ENCODE measurements around the gene SCN5A. TPM values are rescaled to one million over a fixed set of nuclear protein-coding genes. Genes with fewer than 3 reads are reported as not detected.

SCN5A gene
- total and polyA plus RNA-seq, 2 of the 13 experiments (the other 11 are each of a cell fraction or from before 2014, with no cell fraction given), result 0.22 TPM; not detected in 1

DNA sequence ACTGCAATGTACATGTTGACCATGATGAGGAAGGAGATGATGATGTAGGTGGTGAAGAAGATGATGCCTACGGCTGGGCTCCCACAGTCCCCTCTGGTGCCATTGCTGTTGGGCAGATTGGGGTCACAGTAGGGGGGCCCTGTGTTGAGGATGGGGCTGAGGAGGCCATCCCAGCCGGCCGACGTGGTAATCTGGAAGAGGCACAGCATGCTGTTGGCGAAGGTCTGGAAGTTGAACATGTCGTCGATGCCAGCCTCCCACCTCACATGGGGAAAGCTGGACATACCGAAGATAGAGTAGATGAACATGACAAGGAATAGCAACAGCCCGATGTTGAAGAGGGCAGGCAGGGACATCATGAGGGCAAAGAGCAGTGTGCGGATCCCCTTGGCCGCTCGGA lies 48.6 kb upstream of the SCN5A start:
- H3K79me2 ChIP-seq (ENCODE audit: insufficient read depth, low read length), result no peaks in the 10 kb centered on the region
- BruUV-seq (replicated peaks), result no TSS peak
- H3K4me1 ChIP-seq (ENCODE audit: insufficient read depth, low read length), result no peaks in the 10 kb centered on the region
- no peak overlapping the region for H3K27ac ChIP-seq (ENCODE audit: extremely low read length, insufficient read depth, low read length)
- 52% methylated on average over 10 of the region's 12 CpGs for WGBS (ENCODE audit: low lambda C conversion rate)
- no peaks in the 10 kb centered on the region for H3K9me3 ChIP-seq (ENCODE audit: low read length)
- no peak overlapping the region for H3K9ac ChIP-seq (ENCODE audit: insufficient read depth, low read depth, low read length)
- in situ Hi-C loops (cut with HindIII; ENCODE audit: extremely low pct_ligation_motif_present, low pct_unique_long_range_greater_than_20kb) (no loop called here), intact Hi-C loops (cut with micrococcal nuclease; ENCODE audit: unreplicated experiment) (no loop called here)
- TF ChIP-seq NFKBIZ (CRISPR knock-in tag; IDR thresholded peaks at IDR 0.05), result no peak
- no peak for TF ChIP-seq PAX8 (CRISPR knock-in tag; IDR thresholded peaks at IDR 0.05; ENCODE audit: borderline replicate concordance)
- DNase-seq (ENCODE audit: low spot score), result no peak
- FAIRE-seq, result no peak
- no peak overlapping the region for H2AFZ ChIP-seq (ENCODE audit: low read length)
- POLR2A ChIA-PET, result no interaction called here
- H3K4me2 ChIP-seq (ENCODE audit: low read depth, low read length), result no peak overlapping the region
- H3K27me3 ChIP-seq (ENCODE audit: control insufficient read depth in 1 of 2, insufficient read depth in 2 of 2, low read length in 2 of 2), result 0 out of 5 replicates have a peak, but pooled peaks cover 0 to 3% of the 10 kb centered on the region in 2 experiments
- H3K36me3 ChIP-seq (replicated peaks in 1 of 2; ENCODE audit: control insufficient read depth in 1 of 2, insufficient read depth in 2 of 2, low read length in 2 of 2), result no peaks in the 10 kb centered on the region
- H3K4me3 ChIP-seq (replicated peaks in 1 of 3; ENCODE audit: insufficient read depth in 1 of 3, low read depth in 2 of 3, low read length in 3 of 3), result no peak overlapping the region
- ATAC-seq, result no peak
- H4K20me1 ChIP-seq (ENCODE audit: insufficient read depth, low read length), result no peaks in the 10 kb centered on the region
- CTCF ChIA-PET (ENCODE audit: low intra/inter-chr PET ratio, low total read pairs), result no interaction called here

DNA sequence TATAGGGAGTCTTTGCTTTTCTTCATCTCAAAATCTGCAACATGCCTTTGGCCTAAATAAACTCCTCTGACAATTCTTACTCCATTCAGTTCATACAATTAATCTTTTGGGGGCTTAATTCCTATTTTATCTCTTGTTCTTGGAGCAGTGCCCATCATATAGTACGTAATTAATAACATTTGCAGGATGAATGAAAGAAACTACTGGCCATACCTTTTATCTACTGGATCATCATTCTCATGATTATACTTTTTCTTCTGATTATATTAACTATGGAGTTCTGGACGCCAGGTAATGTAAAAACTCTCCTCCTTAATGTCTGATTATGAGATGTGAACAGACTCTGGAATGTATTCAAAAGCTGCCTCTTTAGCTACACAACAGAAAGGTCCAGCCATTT lies 46.5 kb upstream of the SCN5A start:
- no peaks in the 10 kb centered on the region for H3K4me1 ChIP-seq (ENCODE audit: insufficient read depth, low read length)
- FAIRE-seq, result no peak
- 0 out of 5 replicates have a peak, but pooled peaks cover 0 to 3% of the 10 kb centered on the region in 2 experiments for H3K27me3 ChIP-seq (ENCODE audit: control insufficient read depth in 1 of 2, insufficient read depth in 2 of 2, low read length in 2 of 2)
- ChIA-PET POLR2A (no interaction called here), CTCF (ENCODE audit: low intra/inter-chr PET ratio, low total read pairs) (no interaction called here)
- H3K9me3 ChIP-seq (ENCODE audit: low read length), result no peaks in the 10 kb centered on the region
- no peak overlapping the region for H3K9ac ChIP-seq (ENCODE audit: insufficient read depth, low read depth, low read length)
- intact Hi-C loops (cut with micrococcal nuclease; ENCODE audit: unreplicated experiment) (no loop called here), in situ Hi-C loops (cut with HindIII; ENCODE audit: extremely low pct_ligation_motif_present, low pct_unique_long_range_greater_than_20kb) (no loop called here)
- H3K4me2 ChIP-seq (ENCODE audit: low read depth, low read length), result no peak overlapping the region
- BruUV-seq (replicated peaks), result no TSS peak
- ATAC-seq, result no peak
- 0% methylated on average over 2 of the region's 2 CpGs for WGBS (ENCODE audit: low lambda C conversion rate)
- no peaks in the 10 kb centered on the region for H3K79me2 ChIP-seq (ENCODE audit: insufficient read depth, low read length)
- DNase-seq (ENCODE audit: low spot score), result no peak
- no peak overlapping the region for H2AFZ ChIP-seq (ENCODE audit: low read length)
- H3K27ac ChIP-seq (ENCODE audit: extremely low read length, insufficient read depth, low read length), result no peak overlapping the region
- H3K36me3 ChIP-seq (replicated peaks in 1 of 2; ENCODE audit: control insufficient read depth in 1 of 2, insufficient read depth in 2 of 2, low read length in 2 of 2), result no peaks in the 10 kb centered on the region
- H3K4me3 ChIP-seq (replicated peaks in 1 of 3; ENCODE audit: insufficient read depth in 1 of 3, low read depth in 2 of 3, low read length in 3 of 3), result no peak overlapping the region
- H4K20me1 ChIP-seq (ENCODE audit: insufficient read depth, low read length), result no peaks in the 10 kb centered on the region
- TF ChIP-seq RFX5 (IDR thresholded peaks at IDR 0.05; ENCODE audit: low read depth, low read length), result no peak
- no peak for TF ChIP-seq NR2F6 (IDR thresholded peaks at IDR 0.05)
- no peak for TF ChIP-seq NR2F6 (CRISPR knock-in tag; IDR thresholded peaks at IDR 0.05)
- no peak for TF ChIP-seq ZNF230 (CRISPR knock-in tag; IDR thresholded peaks at IDR 0.05)
- no peak for TF ChIP-seq CCAR2 (optimal IDR thresholded peaks at IDR 0.05; ENCODE audit: low read depth, low read length)
- TF ChIP-seq ZEB1 (IDR thresholded peaks at IDR 0.05; ENCODE audit: insufficient replicate concordance, low read depth), result no peak
- TF ChIP-seq ZNF343 (CRISPR knock-in tag; IDR thresholded peaks at IDR 0.05), result no peak
- TF ChIP-seq ZNF646 (CRISPR knock-in tag; IDR thresholded peaks at IDR 0.05), result no peak
- TF ChIP-seq ZBTB7B (CRISPR knock-in tag; IDR thresholded peaks at IDR 0.05), result no peak
- no peak for TF ChIP-seq JUNB (CRISPR knock-in tag; IDR thresholded peaks at IDR 0.05; ENCODE audit: borderline replicate concordance)
- no peak for TF ChIP-seq HNRNPH1 (optimal IDR thresholded peaks at IDR 0.05; ENCODE audit: low read depth, low read length)
